HFFc6 (cell line): ENCODE results near the gene IGFN1. TPM values are rescaled to one million over a fixed set of nuclear protein-coding genes. Genes with fewer than 3 reads are reported as not detected.

Experiments used
- DNase-seq: peaks from one replicate; pipeline ENCODE4 v3.0.0-alpha.2; 2018
- H3K27ac Mint-ChIP-seq: 2 replicates; pipeline ENCODE4 v1.8.0; 2020; ENCODE audit warnings: mild to moderate bottlenecking, mixed read lengths
- H3K27me3 Mint-ChIP-seq: 2 replicates; pipeline ENCODE4 v1.8.0; 2021; ENCODE audit warnings: mild to moderate bottlenecking, moderate library complexity, mixed read lengths; ENCODE audit not compliant: insufficient read depth
- H3K36me3 Mint-ChIP-seq: 2 replicates; pipeline ENCODE4 v1.8.0; 2021; ENCODE audit warnings: low read depth, mixed read lengths
- H3K4me1 Mint-ChIP-seq: 2 replicates; pipeline ENCODE4 v1.8.0; 2020; ENCODE audit warnings: low read depth, mixed read lengths
- H3K4me3 Mint-ChIP-seq: 2 replicates; pipeline ENCODE4 v1.8.0; 2020; ENCODE audit warnings: mild to moderate bottlenecking, moderate library complexity, mixed read lengths
- H3K9me3 Mint-ChIP-seq: 2 replicates; pipeline ENCODE4 v1.8.0; 2020; ENCODE audit warnings: mild to moderate bottlenecking, mixed read lengths
- total RNA-seq, 6 experiments: library from RNA; stranded (reverse); fragmentation: NEBNext Ultra II Directional; extraction: Animal tissue kit (Norgen Biotek cat#: 25700); gene quantifications; 2 replicates in 1 of 6; 3 replicates in 5 of 6; pipeline ENCODE4 v1.2.3, GENCODE V29; 2021
- TF ChIP-seq, protein P1 (sequence below): fragments of 200-600 bp; sonication (generic); IDR thresholded peaks from 2 replicates; pipeline ENCODE4 v1.5.0; 2021; ENCODE audit warnings: antibody characterized with exemption, mild to moderate bottlenecking

IGFN1 gene
- total RNA-seq, 6 experiments from 2014 or later, result not detected

- TF ChIP-seq, protein P1, sequence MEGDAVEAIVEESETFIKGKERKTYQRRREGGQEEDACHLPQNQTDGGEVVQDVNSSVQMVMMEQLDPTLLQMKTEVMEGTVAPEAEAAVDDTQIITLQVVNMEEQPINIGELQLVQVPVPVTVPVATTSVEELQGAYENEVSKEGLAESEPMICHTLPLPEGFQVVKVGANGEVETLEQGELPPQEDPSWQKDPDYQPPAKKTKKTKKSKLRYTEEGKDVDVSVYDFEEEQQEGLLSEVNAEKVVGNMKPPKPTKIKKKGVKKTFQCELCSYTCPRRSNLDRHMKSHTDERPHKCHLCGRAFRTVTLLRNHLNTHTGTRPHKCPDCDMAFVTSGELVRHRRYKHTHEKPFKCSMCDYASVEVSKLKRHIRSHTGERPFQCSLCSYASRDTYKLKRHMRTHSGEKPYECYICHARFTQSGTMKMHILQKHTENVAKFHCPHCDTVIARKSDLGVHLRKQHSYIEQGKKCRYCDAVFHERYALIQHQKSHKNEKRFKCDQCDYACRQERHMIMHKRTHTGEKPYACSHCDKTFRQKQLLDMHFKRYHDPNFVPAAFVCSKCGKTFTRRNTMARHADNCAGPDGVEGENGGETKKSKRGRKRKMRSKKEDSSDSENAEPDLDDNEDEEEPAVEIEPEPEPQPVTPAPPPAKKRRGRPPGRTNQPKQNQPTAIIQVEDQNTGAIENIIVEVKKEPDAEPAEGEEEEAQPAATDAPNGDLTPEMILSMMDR, result no peak
- Mint-ChIP-seq H3K9me3 (no peaks in the 10 kb centered on the region), H3K4me3 (no peak overlapping the region), H3K4me1 (no peaks in the 10 kb centered on the region), H3K27ac (no peak overlapping the region), H3K36me3 (no peaks in the 10 kb centered on the region), H3K27me3 (peaks cover 33% of the 10 kb centered on the region)
- DNase-seq, result no peak
Observed at GRCh38 chr1:201219481-201220387, 29.1 kb downstream of the IGFN1 start.

DNA sequence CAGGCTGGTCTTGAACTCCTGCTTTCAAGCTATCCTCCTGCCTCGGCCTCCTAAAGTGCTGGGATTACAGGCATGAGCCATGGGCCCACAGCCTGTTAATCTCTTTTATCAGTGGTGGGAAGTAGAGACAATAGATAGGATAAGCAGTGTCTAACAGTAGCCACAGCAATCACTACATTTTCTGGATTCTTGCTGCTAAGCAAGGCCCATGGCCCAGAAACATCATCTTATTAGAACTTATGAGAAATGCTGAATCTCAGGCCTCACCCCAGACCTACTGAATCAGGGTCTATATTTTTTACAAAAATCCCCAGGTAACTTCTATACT, 29.7 kb downstream of the IGFN1 start:
- no peaks in the 10 kb centered on the region for H3K4me1 Mint-ChIP-seq
- peaks cover 34% of the 10 kb centered on the region for H3K27me3 Mint-ChIP-seq
- no peaks in the 10 kb centered on the region for H3K9me3 Mint-ChIP-seq
- no peak for DNase-seq
- TF ChIP-seq, protein P1, result no peak
- H3K36me3 Mint-ChIP-seq, result no peaks in the 10 kb centered on the region
- no peak overlapping the region for H3K4me3 Mint-ChIP-seq
- H3K27ac Mint-ChIP-seq, result no peak overlapping the region

DNA sequence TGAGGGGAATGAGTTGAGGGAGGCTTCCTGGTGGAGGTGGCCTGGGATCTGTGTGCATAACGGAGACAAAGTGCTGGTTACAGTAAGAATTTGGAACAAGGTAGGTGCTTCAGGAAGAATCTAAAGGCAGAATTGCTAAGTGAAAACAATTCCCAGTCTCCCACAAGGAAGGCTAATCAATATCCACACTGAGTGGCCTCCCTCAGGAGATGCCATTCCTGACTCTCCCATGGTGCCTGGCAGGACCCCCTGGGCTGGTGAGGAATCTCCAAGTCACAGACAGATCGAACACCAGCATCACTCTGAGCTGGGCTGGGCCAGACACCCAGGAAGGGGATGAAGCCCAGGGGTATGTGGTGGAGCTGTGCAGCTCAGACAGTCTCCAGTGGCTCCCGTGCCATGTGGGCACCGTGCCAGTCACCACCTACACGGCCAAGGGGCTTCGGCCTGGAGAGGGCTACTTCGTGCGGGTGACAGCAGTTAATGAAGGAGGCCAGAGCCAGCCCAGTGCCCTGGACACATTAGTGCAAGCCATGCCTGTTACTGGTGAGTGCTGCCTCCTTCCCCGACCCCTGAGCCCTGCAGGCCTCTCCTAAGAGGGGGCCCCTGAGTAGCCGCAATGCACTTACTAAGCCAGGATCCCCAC, 30.7 kb downstream of the IGFN1 start:
- H3K9me3 Mint-ChIP-seq, result no peaks in the 10 kb centered on the region
- no peak overlapping the region for H3K4me3 Mint-ChIP-seq
- H3K27ac Mint-ChIP-seq, result no peak overlapping the region
- H3K4me1 Mint-ChIP-seq, result no peaks in the 10 kb centered on the region
- TF ChIP-seq, protein P1, result no peak
- peaks cover 31% of the 10 kb centered on the region for H3K27me3 Mint-ChIP-seq
- H3K36me3 Mint-ChIP-seq, result no peaks in the 10 kb centered on the region
- no peak for DNase-seq

GRCh38 chr1:201222125-201222524, 31.5 kb downstream of the IGFN1 start:
- H3K4me3 Mint-ChIP-seq, result no peak overlapping the region
- H3K9me3 Mint-ChIP-seq, result no peaks in the 10 kb centered on the region
- no peak overlapping the region for H3K27ac Mint-ChIP-seq
- H3K27me3 Mint-ChIP-seq, result peaks cover 32% of the 10 kb centered on the region
- H3K36me3 Mint-ChIP-seq, result no peaks in the 10 kb centered on the region
- DNase-seq, result no peak
- H3K4me1 Mint-ChIP-seq, result no peaks in the 10 kb centered on the region
- TF ChIP-seq, protein P1, result no peak

DNA sequence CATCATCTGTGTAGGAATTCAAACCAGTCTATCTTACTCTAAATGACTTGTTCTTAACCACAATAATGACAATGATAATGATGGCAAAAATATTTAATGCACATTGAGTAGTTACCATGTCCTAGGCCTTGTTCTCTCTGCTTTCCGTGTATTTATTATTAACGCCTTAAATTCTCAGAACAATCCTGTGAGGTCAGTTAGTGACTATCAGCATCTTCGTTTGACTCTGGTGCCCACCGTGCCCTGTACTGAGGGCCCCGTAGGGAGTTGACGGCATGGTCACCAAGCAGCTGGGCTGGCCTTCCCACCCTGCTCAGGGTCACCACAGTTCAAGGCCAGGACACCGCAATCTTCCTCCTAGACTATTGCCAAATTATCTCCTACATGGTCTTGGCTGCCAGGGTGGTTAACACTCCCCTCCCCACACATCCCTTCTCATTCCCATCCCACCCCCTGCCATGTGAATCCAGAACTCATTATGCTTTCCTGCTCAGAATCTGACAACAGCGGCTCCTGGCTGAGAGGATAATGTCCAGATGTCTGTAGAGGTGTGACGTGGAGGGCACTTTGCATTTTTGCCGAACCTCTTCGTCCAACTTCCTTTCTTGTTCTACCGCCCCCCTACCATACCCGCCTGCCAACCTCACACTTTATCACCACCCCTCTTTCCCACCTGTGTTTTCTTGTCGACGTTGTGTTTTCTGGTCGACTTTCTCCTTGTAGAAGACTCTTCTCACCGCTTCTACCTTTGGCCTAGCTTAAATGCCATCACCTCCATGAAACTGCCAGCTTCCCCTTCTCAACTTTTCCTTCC, 33.4 kb downstream of the IGFN1 start:
- Mint-ChIP-seq H3K27ac (no peak overlapping the region), H3K36me3 (no peaks in the 10 kb centered on the region), H3K4me1 (peaks cover under 1% of the 10 kb centered on the region), H3K27me3 (peaks cover 26% of the 10 kb centered on the region), H3K4me3 (no peak overlapping the region), H3K9me3 (no peaks in the 10 kb centered on the region)
- no peak for DNase-seq
- TF ChIP-seq, protein P1, result no peak
